NT2/D1 (cell line): ENCODE measurements around the gene XCL2.
"Not testable (repeated sequence)": the region's sequence is repeated elsewhere in the genome, so short reads cannot be mapped to it uniquely, and the experiment has no call there.

ENCODE experiments used
- DNase-seq: peaks from one replicate; pipeline ENCODE4 v3.0.0-alpha.2; 2011; ENCODE audit warnings: low read depth, low spot score
- H3K27me3 ChIP-seq: 2 replicates; pipeline ENCODE4 v1.6.0; 2011; ENCODE audit warnings: mild to moderate bottlenecking; ENCODE audit not compliant: insufficient read length, insufficient read depth
- H3K36me3 ChIP-seq: 2 replicates; pipeline ENCODE4 v1.6.1; 2011; ENCODE audit warnings: mild to moderate bottlenecking, low read length, mixed read lengths; ENCODE audit not compliant: insufficient read depth, insufficient read length
- H3K4me1 ChIP-seq: 2 replicates; pipeline ENCODE4 v1.5.1; 2011; ENCODE audit not compliant: insufficient read depth, insufficient read length
- H3K4me3 ChIP-seq: 2 replicates; pipeline ENCODE4 v1.5.1; 2011; ENCODE audit warnings: low read depth; ENCODE audit not compliant: insufficient read length
- H3K9ac ChIP-seq: 2 replicates; pipeline ENCODE4 v1.6.0; 2011; ENCODE audit warnings: low read depth; ENCODE audit not compliant: insufficient read length
- H3K9me3 ChIP-seq: 2 replicates; pipeline ENCODE4 v1.5.1; 2011; ENCODE audit warnings: mild to moderate bottlenecking, low read length; ENCODE audit not compliant: insufficient read depth
- SUZ12 ChIP-seq: IDR thresholded peaks from 2 replicates; pipeline ENCODE4 v1.6.1; 2011; ENCODE audit not compliant: insufficient read length, insufficient read depth; ENCODE audit errors: extremely low read depth
- YY1 ChIP-seq: IDR thresholded peaks from 2 replicates; pipeline ENCODE4 v1.6.1; 2011; ENCODE audit not compliant: insufficient read length, insufficient read depth
- ZNF274 ChIP-seq: IDR thresholded peaks from 2 replicates; pipeline ENCODE4 v1.6.1; 2011; ENCODE audit warnings: mild to moderate bottlenecking, low read depth, low read length

Gene XCL2

DNA sequence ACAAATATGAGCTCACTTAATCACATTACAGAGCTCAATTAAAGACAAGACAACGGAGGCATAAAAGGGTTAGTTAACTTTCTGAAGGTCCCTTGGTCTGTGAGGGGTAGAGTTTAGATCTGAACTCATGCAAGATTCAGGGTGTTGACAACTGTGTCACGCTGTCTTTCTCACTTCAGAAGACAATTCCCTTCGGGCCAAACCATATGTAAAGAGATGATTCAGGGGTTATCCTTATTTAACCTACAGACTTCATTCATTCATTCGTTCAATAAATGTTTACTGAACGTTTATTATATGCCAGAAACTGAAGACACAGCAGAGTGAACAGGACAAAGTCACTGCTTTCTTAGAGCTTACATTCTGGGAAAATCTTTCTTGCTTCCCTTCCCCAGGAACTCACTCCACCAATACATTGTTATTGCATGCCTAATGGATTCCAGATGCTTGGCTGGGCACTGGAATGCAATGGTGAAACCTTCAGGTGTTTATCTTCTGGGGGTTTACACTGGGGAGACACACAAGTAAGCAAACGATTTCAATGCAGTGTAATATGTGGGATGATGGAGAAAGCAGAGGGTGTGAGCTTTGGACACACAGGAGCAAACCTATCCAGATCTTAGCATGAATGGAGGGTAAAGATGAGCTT is 39.0 kb upstream of the XCL2 start:
- TF ChIP-seq SUZ12 (no peak), ZNF274 (no peak), YY1 (no peak)
- no peaks in the 10 kb centered on the region for H3K36me3 ChIP-seq
- no peaks in the 10 kb centered on the region for H3K4me1 ChIP-seq
- no peaks in the 10 kb centered on the region for H3K9me3 ChIP-seq
- H3K9ac ChIP-seq, result no peak overlapping the region
- no peak for DNase-seq
- no peaks in the 10 kb centered on the region for H3K27me3 ChIP-seq
- no peak overlapping the region for H3K4me3 ChIP-seq

- Histone ChIP-seq H3K9ac (no peak overlapping the region), H3K36me3 (no peaks in the 10 kb centered on the region), H3K9me3 (no peaks in the 10 kb centered on the region), H3K4me1 (no peaks in the 10 kb centered on the region), H3K27me3 (no peaks in the 10 kb centered on the region), H3K4me3 (no peak overlapping the region)
- TF ChIP-seq SUZ12 (no peak), YY1 (no peak), ZNF274 (no peak)
- no peak for DNase-seq
These were observed 38.2 kb upstream of the XCL2 start for GRCh38 chr1:168581817-168582572.

DNA sequence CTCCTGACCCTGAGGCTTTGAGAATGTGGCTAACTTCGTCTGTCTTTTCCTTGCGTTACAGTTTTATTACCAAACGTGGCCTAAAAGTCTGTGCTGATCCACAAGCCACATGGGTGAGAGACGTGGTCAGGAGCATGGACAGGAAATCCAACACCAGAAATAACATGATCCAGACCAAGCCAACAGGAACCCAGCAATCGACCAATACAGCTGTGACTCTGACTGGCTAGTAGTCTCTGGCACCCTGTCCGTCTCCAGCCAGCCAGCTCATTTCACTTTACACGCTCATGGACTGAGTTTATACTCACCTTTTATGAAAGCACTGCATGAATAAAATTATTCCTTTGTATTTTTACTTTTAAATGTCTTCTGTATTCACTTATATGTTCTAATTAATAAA is 37.2 kb upstream of the XCL2 start:
- H3K4me3 ChIP-seq, H3K36me3 ChIP-seq, H3K9ac ChIP-seq: not testable (repeated sequence)

DNA sequence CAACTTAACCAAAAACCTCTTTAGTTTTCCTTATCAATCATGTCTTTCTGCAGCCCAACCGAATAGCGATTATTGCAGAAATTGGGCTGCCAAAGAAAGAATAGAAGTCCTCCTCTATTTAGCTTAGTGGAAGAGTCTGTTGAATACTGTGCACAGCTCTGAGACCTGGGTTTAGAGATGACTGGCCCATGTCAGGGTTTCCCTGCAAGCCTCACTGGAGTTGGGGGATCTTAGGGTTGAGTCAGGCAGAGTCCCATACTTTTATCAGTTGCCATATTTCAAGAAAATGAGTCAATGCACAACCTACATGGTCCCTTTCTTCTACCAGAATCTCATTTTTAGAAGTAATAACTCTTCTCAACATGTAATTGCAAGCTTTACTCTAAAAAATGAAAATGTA is 36.5 kb upstream of the XCL2 start:
- not testable (repeated sequence) for H3K4me1 ChIP-seq, H3K4me3 ChIP-seq, H3K36me3 ChIP-seq, H3K27me3 ChIP-seq, H3K9ac ChIP-seq, H3K9me3 ChIP-seq, DNase-seq

More for the DNA sequence above, 37.2 kb upstream of the XCL2 start:
- H3K4me1 ChIP-seq, H3K27me3 ChIP-seq, H3K9me3 ChIP-seq, DNase-seq: not testable (repeated sequence)

- not testable (repeated sequence) for DNase-seq, H3K9me3 ChIP-seq, H3K9ac ChIP-seq, H3K4me1 ChIP-seq, H3K4me3 ChIP-seq, H3K27me3 ChIP-seq, H3K36me3 ChIP-seq
These were observed 34.9 kb upstream of the XCL2 start for GRCh38 chr1:168578531-168579185.

GRCh38 chr1:168576245-168576688 is 32.5 kb upstream of the XCL2 start, which contains the start of gene XCL1:
XCL1 (plus strand) TSS chr1:168576605; CDS start chr1:168576638, 33 bp downstream.
- H3K4me3 ChIP-seq, H3K4me1 ChIP-seq, H3K9me3 ChIP-seq, H3K27me3 ChIP-seq, DNase-seq, H3K36me3 ChIP-seq, H3K9ac ChIP-seq: not testable (repeated sequence)

DNA sequence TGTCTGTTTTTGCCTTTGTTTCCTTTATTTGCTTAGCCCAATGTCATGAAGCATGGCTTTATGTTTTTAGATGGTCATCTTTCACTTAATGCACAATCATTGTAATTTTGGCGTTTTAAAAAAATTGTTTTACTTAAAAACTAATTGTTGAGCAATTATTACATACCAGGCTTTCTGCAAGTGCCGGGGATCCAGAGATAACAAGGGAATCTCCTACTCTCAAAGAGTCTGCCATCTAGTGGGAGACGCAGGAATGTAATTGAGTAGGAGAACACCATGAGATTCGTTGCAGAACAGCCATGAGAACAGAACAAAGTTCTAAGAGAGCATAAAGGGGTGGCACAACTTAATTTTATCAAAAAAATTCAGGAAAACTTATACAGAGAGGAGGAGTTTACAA is 30.4 kb upstream of the XCL2 start:
- not testable (repeated sequence) for H3K9me3 ChIP-seq, H3K4me3 ChIP-seq, H3K36me3 ChIP-seq, H3K4me1 ChIP-seq, DNase-seq, H3K27me3 ChIP-seq, H3K9ac ChIP-seq

GRCh38 chr1:168572633-168573032 is 28.8 kb upstream of the XCL2 start:
- H3K4me1 ChIP-seq, result no peaks in the 10 kb centered on the region
- H3K27me3 ChIP-seq, result no peaks in the 10 kb centered on the region
- no peak for DNase-seq
- no peaks in the 10 kb centered on the region for H3K9me3 ChIP-seq
- no peak for TF ChIP-seq YY1
- TF ChIP-seq SUZ12, result no peak
- no peak for TF ChIP-seq ZNF274
- H3K36me3 ChIP-seq, result no peaks in the 10 kb centered on the region
- no peak overlapping the region for H3K9ac ChIP-seq
- no peak overlapping the region for H3K4me3 ChIP-seq
